PC-9 (cell line): ENCODE data around the gene OBSCN. TPM values are rescaled to one million over a fixed set of nuclear protein-coding genes. Genes with fewer than 3 reads are reported as not detected.

ENCODE experiments used
- BruUV-seq: library from RNA; stranded (reverse); fragments of 400-500 nt; replicated peaks from 2 replicates; lab custom pipeline; 2021; lab: Mats Ljungman, UMichigan
- CTCF ChIA-PET: fragments of 300-600 bp; sonication (Branson Sonifier 250); formaldehyde crosslinking; loops from one replicate; lab custom pipeline; 2022; ENCODE audit warnings: antibody characterized with exemption; lab: Charles Lee
- POLR2A ChIA-PET: fragments of 300-600 bp; sonication (Branson Sonifier 250); formaldehyde crosslinking; loops from one replicate; lab custom pipeline; 2022; ENCODE audit warnings: antibody characterized with exemption; ENCODE audit not compliant: unreplicated experiment; lab: Charles Lee
- DNase-seq, 2 experiments: peaks; one replicate each; pipeline versions ENCODE4 v3.0.0 to v3.0.0-alpha.2; 2015 to 2022; ENCODE audit warnings: mixed read lengths in 1 of 2
- H2AFZ ChIP-seq: fragments of 200-600 bp; sonication (generic); 2 replicates; pipeline ENCODE4 v1.8.1; 2017; ENCODE audit warnings: antibody characterized with exemption
- H3F3A ChIP-seq: fragments of 200-600 bp; sonication (generic); 2 replicates; pipeline ENCODE4 v1.8.1; 2017; ENCODE audit warnings: antibody characterized with exemption, mild to moderate bottlenecking, low read depth; ENCODE audit not compliant: insufficient read depth
- H3K27ac ChIP-seq: fragments of 200-600 bp; sonication (generic); 2 replicates; pipeline ENCODE4 v1.6.1; 2016; ENCODE audit warnings: mixed run types
- H3K27me3 ChIP-seq: fragments of 200-600 bp; sonication (generic); 2 replicates; pipeline ENCODE4 v1.6.1; 2016; ENCODE audit warnings: low read depth, mixed run types; ENCODE audit not compliant: insufficient read depth
- H3K36me3 ChIP-seq: fragments of 200-600 bp; sonication (generic); 2 replicates; pipeline ENCODE4 v1.6.1; 2016; ENCODE audit warnings: low read depth, mixed run types
- H3K4me1 ChIP-seq: fragments of 200-600 bp; sonication (generic); replicated peaks from 2 replicates; pipeline ENCODE4 v1.6.1; 2016; ENCODE audit warnings: mixed run types; ENCODE audit not compliant: insufficient read depth
- H3K4me2 ChIP-seq: fragments of 200-600 bp; sonication (generic); 2 replicates; pipeline ENCODE4 v1.6.1; 2017; ENCODE audit warnings: mixed run types
- H3K4me3 ChIP-seq: fragments of 200-600 bp; sonication (generic); 2 replicates; pipeline ENCODE4 v1.6.1; 2016; ENCODE audit warnings: mixed run types
- H3K79me2 ChIP-seq: fragments of 200-600 bp; sonication (generic); 2 replicates; pipeline ENCODE4 v1.6.1; 2017; ENCODE audit warnings: low read depth, mixed run types
- H3K9me2 ChIP-seq: fragments of 200-600 bp; sonication (generic); 2 replicates; pipeline ENCODE4 v1.8.1; 2017; ENCODE audit warnings: mild to moderate bottlenecking; ENCODE audit not compliant: insufficient read depth
- H3K9me3 ChIP-seq: fragments of 200-600 bp; sonication (generic); 2 replicates; pipeline ENCODE4 v1.8.1; 2016; ENCODE audit warnings: low read depth; ENCODE audit not compliant: insufficient read depth
- H4K20me1 ChIP-seq: fragments of 200-600 bp; sonication (generic); 2 replicates; pipeline ENCODE4 v1.8.1; 2017; ENCODE audit not compliant: insufficient read depth
- EZH2 ChIP-seq: fragments of 200-600 bp; sonication (generic); IDR thresholded peaks from 2 replicates; pipeline ENCODE4 v1.8.0; 2017; ENCODE audit warnings: antibody characterized with exemption, low read depth
- intact Hi-C: fragments of 100-400 bp; cut with micrococcal nuclease; formaldehyde crosslinking; loops from one replicate; pipeline ENCODE4 v1.10.0; 2022; ENCODE audit not compliant: unreplicated experiment
- total RNA-seq: library from RNA; stranded (reverse); gene quantifications from 2 replicates; pipeline ENCODE4 v1.2.3, GENCODE V29; 2021
- TF ChIP-seq, protein P1 (sequence below): fragments of 200-600 bp; sonication (generic); conservative IDR thresholded peaks from 2 replicates; pipeline ENCODE4 v1.6.1; 2017; ENCODE audit warnings: mixed run types, antibody characterized with exemption, mild to moderate bottlenecking, moderate library complexity

Gene OBSCN
- total RNA-seq, 1 experiment from 2014 or later = 62.9 TPM

DNA sequence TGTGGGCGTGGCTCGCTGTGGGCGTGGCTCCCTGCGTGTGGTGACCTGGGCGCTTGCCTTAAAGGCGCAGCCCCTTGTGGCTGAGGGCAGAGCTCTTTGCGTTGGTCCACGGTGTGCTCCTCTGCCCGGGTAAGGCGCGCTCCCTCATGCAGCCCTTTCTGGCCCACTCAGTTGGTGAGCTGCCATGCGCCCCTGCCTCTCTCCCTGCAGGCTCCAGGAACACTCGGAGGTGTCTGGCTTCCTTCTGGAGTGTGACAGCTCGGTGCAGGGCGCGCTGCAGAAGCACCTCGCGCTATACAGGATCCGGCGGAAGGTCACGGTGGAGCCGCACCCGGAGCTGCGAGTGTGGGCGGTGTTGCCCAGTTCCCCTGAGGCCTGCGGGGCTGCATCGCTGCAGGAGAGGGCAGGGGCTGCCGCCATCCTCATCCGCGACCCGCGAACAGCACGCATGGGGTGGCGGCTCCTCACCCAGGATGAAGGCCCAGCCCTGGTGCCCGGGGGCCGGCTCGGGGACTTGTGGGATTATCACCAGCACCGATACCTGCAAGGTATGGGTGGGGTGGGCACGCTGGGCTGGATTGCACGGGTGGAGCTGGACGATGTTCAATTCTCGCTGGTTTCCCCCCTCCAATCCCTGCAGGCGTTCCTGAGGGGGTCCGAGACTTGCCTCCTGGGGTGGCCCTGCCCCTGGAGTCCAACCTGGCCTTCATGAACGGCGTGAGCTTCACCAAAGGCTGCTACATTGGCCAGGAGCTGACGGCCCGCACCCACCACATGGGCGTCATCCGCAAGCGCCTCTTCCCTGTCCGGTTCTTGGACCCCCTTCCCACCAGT is 33.1 kb upstream of the OBSCN start:
- Histone ChIP-seq H3K4me3 (no peak overlapping the region), H3K36me3 (no peaks in the 10 kb centered on the region), H3K27ac (no peak overlapping the region), H3K4me1 (no peaks in the 10 kb centered on the region), H4K20me1 (no peaks in the 10 kb centered on the region), H3K9me2 (no peaks in the 10 kb centered on the region), H3F3A (peaks cover 11% of the 10 kb centered on the region), H3K27me3 (no peaks in the 10 kb centered on the region), H2AFZ (no peak overlapping the region), H3K9me3 (no peaks in the 10 kb centered on the region), H3K4me2 (no peak overlapping the region), H3K79me2 (no peaks in the 10 kb centered on the region)
- TF ChIP-seq, protein P1, sequence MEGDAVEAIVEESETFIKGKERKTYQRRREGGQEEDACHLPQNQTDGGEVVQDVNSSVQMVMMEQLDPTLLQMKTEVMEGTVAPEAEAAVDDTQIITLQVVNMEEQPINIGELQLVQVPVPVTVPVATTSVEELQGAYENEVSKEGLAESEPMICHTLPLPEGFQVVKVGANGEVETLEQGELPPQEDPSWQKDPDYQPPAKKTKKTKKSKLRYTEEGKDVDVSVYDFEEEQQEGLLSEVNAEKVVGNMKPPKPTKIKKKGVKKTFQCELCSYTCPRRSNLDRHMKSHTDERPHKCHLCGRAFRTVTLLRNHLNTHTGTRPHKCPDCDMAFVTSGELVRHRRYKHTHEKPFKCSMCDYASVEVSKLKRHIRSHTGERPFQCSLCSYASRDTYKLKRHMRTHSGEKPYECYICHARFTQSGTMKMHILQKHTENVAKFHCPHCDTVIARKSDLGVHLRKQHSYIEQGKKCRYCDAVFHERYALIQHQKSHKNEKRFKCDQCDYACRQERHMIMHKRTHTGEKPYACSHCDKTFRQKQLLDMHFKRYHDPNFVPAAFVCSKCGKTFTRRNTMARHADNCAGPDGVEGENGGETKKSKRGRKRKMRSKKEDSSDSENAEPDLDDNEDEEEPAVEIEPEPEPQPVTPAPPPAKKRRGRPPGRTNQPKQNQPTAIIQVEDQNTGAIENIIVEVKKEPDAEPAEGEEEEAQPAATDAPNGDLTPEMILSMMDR = no peak
- no peak for TF ChIP-seq EZH2
- no TSS peak for BruUV-seq
- intact Hi-C loops = no loop called here
- CTCF ChIA-PET = no interaction called here
- DNase-seq = no peak
- POLR2A ChIA-PET = no interaction called here

DNA sequence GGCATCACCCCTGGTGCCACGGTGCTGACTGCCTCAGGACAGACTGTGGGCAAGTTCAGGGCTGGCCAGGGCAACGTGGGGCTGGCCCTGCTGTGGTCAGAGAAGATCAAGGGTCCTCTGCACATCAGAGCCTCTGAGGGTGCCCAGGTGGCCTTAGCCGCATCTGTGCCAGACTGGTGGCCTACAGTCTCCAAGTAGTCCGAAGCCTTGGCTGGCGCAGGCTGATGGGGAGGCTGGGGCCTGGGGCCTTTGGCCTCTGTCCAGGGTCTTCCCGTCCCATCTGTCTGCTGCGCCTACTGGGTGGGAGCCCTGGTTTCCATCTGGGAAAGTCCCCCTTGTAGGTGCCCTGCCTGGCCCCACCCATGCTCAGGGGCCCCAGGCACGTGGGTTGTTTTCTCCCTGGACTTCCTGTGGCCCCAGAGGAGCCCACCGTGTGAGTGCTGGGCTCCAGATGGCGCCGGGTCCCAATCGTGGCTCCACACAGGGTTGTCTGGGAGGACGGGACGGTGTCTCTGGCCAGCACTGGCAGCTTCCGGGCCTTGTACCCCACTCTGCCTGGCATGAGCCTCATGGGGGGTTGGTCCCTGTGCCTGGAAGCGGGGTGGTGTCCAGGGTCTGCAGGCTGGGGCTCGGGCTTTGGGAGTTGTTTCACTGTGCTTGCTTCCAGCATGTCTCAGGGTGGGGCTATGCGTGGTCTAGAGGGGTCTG is 32.4 kb upstream of the OBSCN start:
- H3K4me2 ChIP-seq = no peak overlapping the region
- no peak overlapping the region for H3K27ac ChIP-seq
- no peaks in the 10 kb centered on the region for H3K9me2 ChIP-seq
- no TSS peak for BruUV-seq
- DNase-seq = no peak
- TF ChIP-seq, protein P1 = no peak
- TF ChIP-seq EZH2 = no peak
- intact Hi-C loops = no loop called here
- POLR2A ChIA-PET = no interaction called here
- H3K9me3 ChIP-seq = no peaks in the 10 kb centered on the region
- H3K79me2 ChIP-seq = no peaks in the 10 kb centered on the region
- H3K27me3 ChIP-seq = no peaks in the 10 kb centered on the region
- H3K4me1 ChIP-seq = no peaks in the 10 kb centered on the region
- H3F3A ChIP-seq = peaks cover 11% of the 10 kb centered on the region
- no peak overlapping the region for H2AFZ ChIP-seq
- H3K36me3 ChIP-seq = no peaks in the 10 kb centered on the region
- no peaks in the 10 kb centered on the region for H4K20me1 ChIP-seq
- CTCF ChIA-PET = interaction anchor here (0.5 kb wide), 1 partner anchor 283 kb away, joined by 9 read pairs; no protein-coding TSS in a partner anchor
- no peak overlapping the region for H3K4me3 ChIP-seq

DNA sequence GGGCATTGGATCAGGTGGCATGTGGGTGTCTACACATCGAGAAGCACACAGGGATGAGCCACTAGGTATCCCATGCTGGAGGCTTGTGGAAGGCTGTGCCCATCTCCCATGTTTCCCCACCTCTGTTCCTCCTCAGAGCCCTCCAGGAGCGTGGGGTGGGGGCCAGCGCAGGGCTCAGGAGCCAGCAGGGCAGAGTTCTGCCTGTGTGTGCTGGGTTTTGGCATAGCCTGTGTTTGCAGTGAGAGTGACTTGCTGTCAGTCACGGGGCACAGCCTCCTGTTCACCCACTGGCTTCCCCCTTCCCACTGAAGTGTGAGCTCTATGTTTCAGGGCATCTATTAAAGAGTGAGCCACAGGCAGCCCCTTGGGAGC is 31.8 kb upstream of the OBSCN start:
- intact Hi-C loops = no loop called here
- H2AFZ ChIP-seq = no peak overlapping the region
- no peaks in the 10 kb centered on the region for H3K9me3 ChIP-seq
- no peaks in the 10 kb centered on the region for H3K36me3 ChIP-seq
- ChIA-PET POLR2A (no interaction called here), CTCF (interaction anchor here (0.5 kb wide), 1 partner anchor 282 kb away, joined by 9 read pairs; no protein-coding TSS in a partner anchor)
- H3F3A ChIP-seq = peaks cover 15% of the 10 kb centered on the region
- no peaks in the 10 kb centered on the region for H3K9me2 ChIP-seq
- no peak for TF ChIP-seq EZH2
- TF ChIP-seq, protein P1 = no peak
- no peaks in the 10 kb centered on the region for H3K79me2 ChIP-seq
- H3K4me2 ChIP-seq = no peak overlapping the region
- no TSS peak for BruUV-seq
- H3K27me3 ChIP-seq = no peaks in the 10 kb centered on the region
- no peak overlapping the region for H3K27ac ChIP-seq
- no peak for DNase-seq
- H4K20me1 ChIP-seq = no peaks in the 10 kb centered on the region
- H3K4me3 ChIP-seq = no peak overlapping the region
- H3K4me1 ChIP-seq = no peaks in the 10 kb centered on the region
